ENCODE measurements around the gene S1PR3. TPM values are rescaled to one million over a fixed set of nuclear protein-coding genes. Genes with fewer than 3 reads are reported as not detected.

The S1PR3 gene
- total and polyA plus RNA-seq, 9 of the 15 experiments (the other 6 are each of a cell fraction or from before 2014, with no cell fraction given), result 0.03 to 2.0 (median 0.29) TPM

DNA sequence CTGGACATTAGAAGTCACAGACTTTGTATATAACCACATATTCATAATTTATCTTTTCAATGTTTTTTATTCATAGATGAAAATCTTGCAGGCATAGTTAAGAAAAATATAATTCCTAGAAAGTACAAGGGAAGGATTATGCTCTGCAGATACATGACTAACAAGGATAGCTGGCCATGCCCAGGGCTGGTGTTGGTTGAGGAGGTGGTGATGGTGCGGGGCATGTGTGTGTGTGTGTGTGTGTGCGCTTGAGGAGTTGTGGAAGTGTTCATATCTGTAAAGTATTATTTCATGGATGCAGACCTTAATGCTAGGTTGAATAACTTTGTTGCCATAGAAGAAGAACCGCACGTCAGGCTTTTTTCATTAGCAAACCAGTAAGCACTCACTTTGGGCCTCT lies 1.3 kb downstream of the S1PR3 start:
- ChIA-PET POLR2A (no interaction called here), CTCF (ENCODE audit: low intra/inter-chr PET ratio) (no interaction called here)
- BruUV-seq (replicated peaks), result no TSS peak
- no peak for ATAC-seq
- TF ChIP-seq, protein P1, sequence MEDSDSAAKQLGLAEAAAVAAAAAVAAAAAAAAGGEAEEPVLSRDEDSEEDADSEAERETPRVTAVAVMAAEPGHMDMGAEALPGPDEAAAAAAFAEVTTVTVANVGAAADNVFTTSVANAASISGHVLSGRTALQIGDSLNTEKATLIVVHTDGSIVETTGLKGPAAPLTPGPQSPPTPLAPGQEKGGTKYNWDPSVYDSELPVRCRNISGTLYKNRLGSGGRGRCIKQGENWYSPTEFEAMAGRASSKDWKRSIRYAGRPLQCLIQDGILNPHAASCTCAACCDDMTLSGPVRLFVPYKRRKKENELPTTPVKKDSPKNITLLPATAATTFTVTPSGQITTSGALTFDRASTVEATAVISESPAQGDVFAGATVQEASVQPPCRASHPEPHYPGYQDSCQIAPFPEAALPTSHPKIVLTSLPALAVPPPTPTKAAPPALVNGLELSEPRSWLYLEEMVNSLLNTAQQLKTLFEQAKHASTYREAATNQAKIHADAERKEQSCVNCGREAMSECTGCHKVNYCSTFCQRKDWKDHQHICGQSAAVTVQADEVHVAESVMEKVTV (CRISPR knock-in tag; IDR thresholded peaks at IDR 0.05), result no peak
- TF ChIP-seq, protein P2, sequence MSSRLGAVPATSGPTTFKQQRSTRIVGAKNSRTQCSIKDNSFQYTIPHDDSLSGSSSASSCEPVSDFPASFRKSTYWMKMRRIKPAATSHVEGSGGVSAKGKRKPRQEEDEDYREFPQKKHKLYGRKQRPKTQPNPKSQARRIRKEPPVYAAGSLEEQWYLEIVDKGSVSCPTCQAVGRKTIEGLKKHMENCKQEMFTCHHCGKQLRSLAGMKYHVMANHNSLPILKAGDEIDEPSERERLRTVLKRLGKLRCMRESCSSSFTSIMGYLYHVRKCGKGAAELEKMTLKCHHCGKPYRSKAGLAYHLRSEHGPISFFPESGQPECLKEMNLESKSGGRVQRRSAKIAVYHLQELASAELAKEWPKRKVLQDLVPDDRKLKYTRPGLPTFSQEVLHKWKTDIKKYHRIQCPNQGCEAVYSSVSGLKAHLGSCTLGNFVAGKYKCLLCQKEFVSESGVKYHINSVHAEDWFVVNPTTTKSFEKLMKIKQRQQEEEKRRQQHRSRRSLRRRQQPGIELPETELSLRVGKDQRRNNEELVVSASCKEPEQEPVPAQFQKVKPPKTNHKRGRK (tag; IDR thresholded peaks at IDR 0.05), result no peak
- no peak for TF ChIP-seq CREM (IDR thresholded peaks at IDR 0.05; ENCODE audit: low read depth)
- TF ChIP-seq ZNF175 (CRISPR knock-in tag; IDR thresholded peaks at IDR 0.05; ENCODE audit: low read depth), result no peak
- TF ChIP-seq POLR2AphosphoS2 (IDR thresholded peaks at IDR 0.05; ENCODE audit: low read length), result no peak
- TF ChIP-seq, protein P3, sequence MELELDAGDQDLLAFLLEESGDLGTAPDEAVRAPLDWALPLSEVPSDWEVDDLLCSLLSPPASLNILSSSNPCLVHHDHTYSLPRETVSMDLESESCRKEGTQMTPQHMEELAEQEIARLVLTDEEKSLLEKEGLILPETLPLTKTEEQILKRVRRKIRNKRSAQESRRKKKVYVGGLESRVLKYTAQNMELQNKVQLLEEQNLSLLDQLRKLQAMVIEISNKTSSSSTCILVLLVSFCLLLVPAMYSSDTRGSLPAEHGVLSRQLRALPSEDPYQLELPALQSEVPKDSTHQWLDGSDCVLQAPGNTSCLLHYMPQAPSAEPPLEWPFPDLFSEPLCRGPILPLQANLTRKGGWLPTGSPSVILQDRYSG (tag; conservative IDR thresholded peaks at IDR 0.05; ENCODE audit: low read depth), result no peak
- TF ChIP-seq ARHGAP35 (IDR thresholded peaks at IDR 0.05; ENCODE audit: partially characterized antibody), result no peak
- no peak for TF ChIP-seq JUN (IDR thresholded peaks at IDR 0.05; ENCODE audit: borderline replicate concordance, low read depth, low read length)
- no peak for TF ChIP-seq JUN (CRISPR knock-in tag; IDR thresholded peaks at IDR 0.05; ENCODE audit: borderline replicate concordance)
- TF ChIP-seq ZKSCAN8 (CRISPR knock-in tag; IDR thresholded peaks at IDR 0.05), result no peak
- no peak for TF ChIP-seq RBM17 (IDR thresholded peaks at IDR 0.05; ENCODE audit: borderline replicate concordance, low read depth, low read length)
- no peak for TF ChIP-seq ZNF224 (CRISPR knock-in tag; IDR thresholded peaks at IDR 0.05)
- no peak for TF ChIP-seq SMAD2 (IDR thresholded peaks at IDR 0.05; ENCODE audit: low read depth, low read length)
- no peak for TF ChIP-seq MYNN (IDR thresholded peaks at IDR 0.05)
- TF ChIP-seq MYNN (CRISPR knock-in tag; IDR thresholded peaks at IDR 0.05), result no peak
- TF ChIP-seq CAMTA2 (CRISPR knock-in tag; conservative IDR thresholded peaks at IDR 0.05), result no peak
- H3K9ac ChIP-seq (ENCODE audit: insufficient read depth in 1 of 2, low read depth in 2 of 2, low read length in 2 of 2), result no peak overlapping the region
- H3K4me3 ChIP-seq, result no peak overlapping the region
- H3K4me1 ChIP-seq (replicated peaks in 1 of 2; ENCODE audit: control insufficient read depth in 2 of 2, insufficient read depth in 2 of 2, low read length in 2 of 2), result peaks cover 0 to 11% of the 10 kb centered on the region in 2 experiments; a peak in 3 of 5 replicates
- in situ Hi-C loops (cut with MboI) (no loop called here), intact Hi-C loops (cut with micrococcal nuclease) (loop anchor here (10.0 kb wide), 1 partner anchor 308 kb away; no protein-coding TSS in a partner anchor)
- no peak for DNase-seq (ENCODE audit: extremely low read depth in 1 of 4, low spot score in 3 of 4)
- no peak for FAIRE-seq
- no peak overlapping the region for H3K4me2 ChIP-seq (ENCODE audit: insufficient read depth, low read length)
- no peaks in the 10 kb centered on the region for H4K20me1 ChIP-seq (replicated peaks; ENCODE audit: control insufficient read depth, insufficient read depth, low read length)
- no peak overlapping the region for H2AFZ ChIP-seq (ENCODE audit: low read depth, low read length)
- no peaks in the 10 kb centered on the region for H3K79me2 ChIP-seq (ENCODE audit: control insufficient read depth, insufficient read depth, low read length)
- H3K27ac ChIP-seq (ENCODE audit: extremely low read depth, low read depth, low read length), result no peak overlapping the region
- H3K36me3 ChIP-seq (ENCODE audit: control insufficient read depth, insufficient read depth, low read length), result no peaks in the 10 kb centered on the region
- H3K27me3 ChIP-seq (ENCODE audit: control insufficient read depth in 2 of 2, insufficient read depth in 2 of 2, low read length in 2 of 2), result peaks cover 0 to 25% of the 10 kb centered on the region in 2 experiments; a peak in 2 of 5 replicates
- 31% methylated on average over 4 of the region's 4 CpGs for WGBS (ENCODE audit: insufficient coverage, low coverage, missing lambda C conversion rate)
- H3K9me3 ChIP-seq (replicated peaks; ENCODE audit: control insufficient read depth, insufficient read depth, low read depth, low read length), result no peaks in the 10 kb centered on the region
- no peaks in the 10 kb centered on the region for H3K9me1 ChIP-seq (ENCODE audit: control insufficient read depth, insufficient read depth, low read length)
